HG02938 (cell line): ENCODE measurements around the gene POLR3E.
"Not testable (repeated sequence)": the region's sequence is repeated elsewhere in the genome, so short reads cannot be mapped to it uniquely, and the experiment has no call there.

ENCODE experiments used
- ATAC-seq: cut with Tn5 transposase; IDR thresholded peaks from one replicate; pipeline ENCODE4 v1.9.1; 2021; ENCODE audit warnings: mild to moderate bottlenecking, moderate library complexity; ENCODE audit not compliant: unreplicated experiment

The POLR3E gene

DNA sequence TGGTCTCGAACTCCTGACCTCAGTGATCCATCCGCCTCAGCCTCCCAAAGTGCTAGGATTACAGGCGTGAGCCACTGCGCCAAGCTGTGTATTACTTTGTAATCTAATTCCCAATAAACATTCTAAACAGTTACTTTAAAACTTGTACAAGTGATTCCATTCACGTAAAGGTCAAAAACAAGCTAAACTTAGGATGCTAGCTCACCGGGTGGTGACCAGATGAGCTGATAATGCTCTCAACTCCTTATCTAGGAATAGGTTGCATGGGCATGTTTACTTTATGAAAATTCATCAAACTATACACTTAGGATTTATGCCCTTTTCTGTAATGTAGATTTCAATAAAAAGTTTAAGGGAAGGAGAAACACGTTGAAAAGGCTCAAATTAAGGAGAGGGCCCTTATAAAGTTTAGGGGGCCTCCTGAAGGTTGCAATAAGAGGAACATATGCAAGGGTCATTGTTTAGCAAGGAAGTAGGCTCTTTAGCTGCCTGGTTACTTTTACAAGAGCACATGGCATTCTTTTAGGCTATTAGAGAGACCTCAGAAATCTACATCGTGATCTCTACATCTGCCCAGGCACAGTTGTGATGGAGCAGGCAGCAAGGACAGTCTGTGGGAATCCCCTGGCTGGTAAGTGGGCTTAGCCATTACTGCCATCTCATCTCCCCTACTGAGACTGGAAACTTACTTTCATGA lies 63.9 kb downstream of the POLR3E start:
- no peak for ATAC-seq

DNA sequence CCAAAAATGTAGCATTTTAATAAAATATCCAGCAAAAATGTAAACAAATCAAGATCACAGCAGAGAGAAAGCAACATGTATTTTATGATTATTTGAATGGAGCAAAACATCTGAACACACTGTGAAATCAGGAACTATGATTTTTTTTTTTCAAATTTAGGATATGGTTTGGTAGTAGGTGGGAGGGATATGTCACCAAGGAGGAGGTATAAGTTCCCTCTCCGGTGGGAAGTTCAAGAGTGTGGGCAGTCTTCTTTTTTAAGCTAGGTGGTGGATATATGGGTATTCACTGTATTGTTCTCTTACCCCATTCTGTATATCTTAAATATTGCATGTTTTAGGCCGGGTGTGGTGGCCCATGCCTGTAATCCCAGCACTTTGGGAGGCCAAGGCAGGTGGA lies 67.0 kb downstream of the POLR3E start:
- ATAC-seq, result no peak

DNA sequence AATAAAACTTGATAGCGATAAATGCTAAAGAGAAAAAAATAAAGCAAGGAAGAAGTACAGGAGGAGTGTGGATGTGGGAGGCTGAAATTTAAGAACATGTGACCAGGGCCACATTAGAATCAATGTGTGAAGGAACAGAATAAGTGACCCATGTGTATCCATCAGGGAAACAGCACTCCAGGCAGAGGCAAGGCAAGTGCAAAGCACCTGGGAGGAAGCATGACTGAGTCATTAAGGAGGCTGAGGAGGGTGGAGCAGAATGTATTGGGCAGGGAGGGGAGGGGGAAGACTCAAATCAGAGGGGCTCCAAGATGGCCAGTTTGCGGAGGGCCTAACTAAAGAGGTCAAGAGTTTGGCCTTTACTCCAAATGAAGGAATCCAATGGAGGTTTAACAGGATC lies 69.2 kb downstream of the POLR3E start:
- no peak for ATAC-seq

DNA sequence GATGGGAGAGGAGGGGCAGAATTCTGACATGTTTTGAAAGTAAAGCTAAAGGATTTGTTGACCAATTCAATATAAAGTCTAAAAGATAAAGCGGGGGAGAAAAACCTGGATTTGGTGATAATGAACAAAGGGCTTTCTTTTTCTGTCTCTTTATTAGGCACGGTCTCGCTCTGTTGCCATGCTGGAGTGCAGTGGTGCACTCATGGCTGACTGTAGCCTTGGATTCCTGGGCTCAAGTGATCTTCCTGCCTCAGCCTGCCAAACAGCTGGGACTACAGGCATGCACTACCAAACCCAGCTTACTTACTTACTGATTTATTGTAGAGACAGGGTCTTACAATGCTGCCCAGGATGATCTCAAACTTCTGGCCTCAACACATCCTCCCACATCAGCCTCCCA lies 69.7 kb downstream of the POLR3E start:
- no peak for ATAC-seq

DNA sequence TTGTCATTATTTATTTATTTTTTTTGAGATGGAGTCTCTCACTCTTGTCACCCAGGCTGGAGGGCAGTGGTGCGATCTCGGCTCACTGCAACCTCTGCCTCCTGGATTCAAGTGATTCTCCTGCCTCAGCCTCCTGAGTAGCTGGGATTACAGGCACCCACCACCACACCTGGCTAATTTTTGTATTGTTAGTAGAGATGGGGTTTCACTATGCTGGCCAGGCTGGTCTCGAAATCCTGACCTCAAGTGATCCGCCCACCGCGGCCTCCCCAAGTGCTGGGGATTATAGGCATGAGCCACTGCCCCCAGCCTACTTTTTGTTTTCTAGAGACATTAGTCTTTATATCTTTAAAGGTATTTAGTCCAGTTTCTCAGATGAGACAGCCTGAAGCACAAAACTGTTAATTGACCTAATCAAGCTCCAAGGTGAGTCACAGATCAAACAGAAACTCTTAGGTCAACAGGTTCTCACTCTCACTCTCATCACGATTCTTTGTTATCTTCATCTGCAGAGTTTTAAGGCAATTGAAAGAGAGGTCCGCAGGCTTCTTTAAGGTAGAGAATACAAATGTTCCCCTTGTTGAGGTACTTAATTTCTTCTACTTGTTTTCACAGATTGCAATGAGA lies 71.1 kb downstream of the POLR3E start:
- ATAC-seq, result not testable (repeated sequence)

DNA sequence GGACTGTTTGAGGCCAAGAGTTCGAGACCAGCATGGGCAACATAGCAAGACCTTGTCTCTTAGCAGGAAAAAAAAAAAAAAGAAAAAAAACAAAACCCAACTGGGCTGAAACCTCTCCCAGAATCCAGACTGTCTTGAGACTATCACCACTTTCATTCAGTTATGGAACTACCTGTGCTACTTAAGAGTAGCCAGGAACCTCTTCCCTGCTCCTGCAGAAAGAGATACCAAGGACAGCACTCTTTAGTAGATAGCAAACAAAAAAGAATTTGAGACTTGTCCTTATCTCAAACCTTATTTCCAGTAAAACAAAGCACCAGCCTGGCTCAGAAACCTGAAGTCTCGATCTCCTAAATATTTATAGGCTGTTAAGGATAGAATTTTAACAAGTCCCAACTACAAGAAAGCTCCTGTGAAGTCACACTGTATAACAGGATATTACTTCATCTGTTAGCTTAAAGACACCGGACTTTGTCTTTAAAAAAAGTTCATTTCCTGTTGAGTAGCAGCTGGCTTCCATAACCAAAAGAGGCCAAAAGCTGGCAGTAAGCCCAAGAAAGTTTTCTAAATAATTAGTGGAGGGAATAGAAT lies 72.1 kb downstream of the POLR3E start:
- ATAC-seq, result no peak

DNA sequence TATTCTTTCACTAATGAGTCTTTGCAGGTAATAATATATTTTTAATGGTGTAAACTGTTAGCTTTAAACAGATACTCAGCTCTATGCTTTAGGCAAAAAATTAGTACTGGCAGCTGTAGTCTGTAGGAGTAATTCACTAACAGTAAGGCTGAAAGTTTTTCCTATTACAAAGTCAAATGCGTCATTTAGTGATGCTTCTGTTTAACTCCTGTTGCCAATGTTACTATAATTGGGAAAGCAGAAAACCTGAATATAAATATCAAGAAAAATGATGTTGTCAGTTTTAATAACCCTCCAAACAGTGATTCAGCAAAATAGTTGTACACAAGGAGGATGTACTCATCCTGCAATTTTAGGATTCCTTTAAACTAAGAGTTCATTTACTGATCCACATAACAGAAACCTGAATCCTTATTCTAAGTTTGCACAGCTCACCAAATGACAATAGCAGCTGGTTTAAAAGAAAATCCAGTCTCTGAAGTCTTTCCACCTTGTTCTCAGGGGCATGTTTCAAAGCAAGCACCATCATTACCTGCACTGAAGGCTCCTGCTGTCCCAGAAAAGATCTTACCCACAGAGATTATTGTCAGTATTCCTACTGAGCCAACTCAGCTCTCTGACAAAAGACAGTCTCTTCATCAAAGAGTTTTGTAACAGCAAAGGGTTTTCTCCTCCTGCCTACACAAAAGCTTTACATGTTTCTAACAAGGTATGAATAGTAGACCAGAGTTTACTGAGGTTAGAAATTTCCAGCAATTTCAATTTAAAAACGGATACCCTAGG lies 73.0 kb downstream of the POLR3E start:
- no peak for ATAC-seq

DNA sequence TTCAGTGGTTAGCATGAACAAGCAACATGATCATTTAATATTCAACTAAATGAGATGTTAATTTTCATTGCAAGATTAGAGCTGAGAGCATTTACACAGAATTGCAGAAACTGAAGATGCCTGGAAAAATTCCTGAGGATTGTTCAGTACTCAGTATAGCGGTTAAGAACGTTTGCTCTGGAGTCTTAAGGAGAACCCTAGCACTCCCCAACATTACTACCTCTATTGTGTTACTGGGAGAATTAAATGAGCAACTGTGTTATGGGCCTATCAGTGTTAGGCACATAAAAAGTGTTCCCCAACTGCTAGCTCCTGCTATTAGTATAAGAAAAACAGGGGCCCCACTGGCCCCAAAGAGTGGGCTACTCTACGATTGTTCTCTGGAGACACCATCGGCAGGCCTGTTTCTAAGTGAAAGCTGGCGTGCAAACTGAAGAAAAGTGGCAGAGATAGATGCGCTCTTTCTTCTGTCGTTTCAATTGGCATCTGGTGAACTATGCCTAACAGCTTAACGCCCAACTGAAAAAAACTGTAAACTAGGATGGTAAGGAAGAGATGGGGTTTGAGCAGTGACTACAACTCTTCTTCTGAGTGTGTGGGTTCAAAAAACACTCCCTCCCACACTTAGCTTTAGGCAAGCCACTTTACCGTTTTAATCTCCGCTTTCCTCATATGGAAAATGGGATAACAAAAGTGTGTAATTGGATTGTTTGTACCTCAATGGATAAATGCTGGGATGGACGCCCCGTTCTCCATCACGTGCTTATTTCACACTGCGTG lies 75.9 kb downstream of the POLR3E start:
- no peak for ATAC-seq

DNA sequence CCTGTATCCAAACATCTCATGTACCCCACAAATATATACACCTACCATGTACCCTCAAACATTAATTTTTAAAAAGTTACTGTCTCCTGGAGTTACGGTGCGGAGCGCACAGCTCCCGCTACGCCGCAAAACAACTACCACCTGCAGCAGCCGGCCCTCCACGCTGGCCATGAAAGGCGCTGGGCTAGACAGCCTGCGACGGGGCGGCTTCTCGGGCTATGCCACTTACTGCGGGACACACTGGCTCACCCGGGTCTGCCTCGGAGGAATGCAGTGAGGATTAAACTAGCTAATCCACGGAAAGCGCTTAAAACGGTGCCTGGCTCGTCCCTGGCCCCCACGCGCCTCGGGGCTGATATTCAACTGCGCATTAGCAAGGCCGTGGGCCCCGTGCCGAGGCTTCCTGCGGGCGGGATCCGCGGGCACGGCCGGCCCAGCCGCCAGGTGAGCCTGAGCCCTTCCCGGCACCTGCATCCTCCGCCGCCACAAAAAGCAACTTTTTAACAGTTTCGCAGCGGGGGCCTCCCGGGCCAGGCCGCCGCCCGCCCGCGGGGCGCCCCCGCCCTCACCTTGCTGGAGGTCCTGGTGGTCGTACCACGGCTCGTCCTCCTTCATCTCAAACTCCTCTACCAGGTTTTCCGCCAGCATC lies 76.6 kb downstream of the POLR3E start:
- peak; percentile 15 for ATAC-seq

DNA sequence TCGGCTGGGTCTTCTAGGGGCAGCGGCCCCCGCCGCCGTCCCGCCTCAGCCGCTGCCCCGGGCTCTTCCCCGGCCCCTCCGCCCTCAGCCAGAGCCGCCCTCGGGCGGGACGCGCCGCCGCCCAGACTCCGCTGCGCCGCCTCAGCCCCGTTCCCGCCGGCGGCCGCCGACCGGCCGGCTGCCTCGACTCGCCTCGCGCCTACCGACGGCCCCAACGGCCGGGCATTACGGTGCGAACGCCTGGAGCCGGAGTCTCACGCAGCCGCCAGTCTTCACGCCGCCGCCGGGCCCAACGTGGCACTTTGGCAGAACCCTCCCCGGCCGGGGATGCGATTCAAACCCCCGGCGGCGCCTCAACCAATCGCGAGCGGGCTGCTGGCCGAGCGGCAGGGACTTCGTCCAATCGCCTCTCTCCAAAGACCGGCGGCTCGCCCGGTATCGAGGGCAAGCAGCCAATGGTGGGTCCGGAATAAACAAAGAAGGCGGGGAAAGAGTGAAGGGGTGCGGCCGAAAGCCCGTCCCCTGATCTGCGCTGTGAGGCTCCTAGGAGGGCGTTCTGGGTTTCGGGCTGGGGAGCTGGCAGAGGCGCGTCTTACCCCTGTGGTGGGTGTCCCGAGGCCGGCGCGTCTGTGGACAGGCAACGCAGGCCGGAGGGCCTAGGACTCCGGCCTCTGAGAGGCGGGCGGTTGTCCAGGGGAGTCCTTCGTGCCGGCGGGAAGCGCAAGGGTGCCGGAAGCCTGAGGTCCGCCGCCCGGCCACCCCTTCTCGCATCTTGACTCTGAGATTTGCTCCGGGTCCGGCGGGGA lies 77.3 kb downstream of the POLR3E start, which contains the start of gene CDR2:
CDR2 (minus strand) TSS at position 309 of the 806 bp plus-strand sequence. CDS start 310 bp downstream, outside the sequence.
- peak; percentile 86 for ATAC-seq

DNA sequence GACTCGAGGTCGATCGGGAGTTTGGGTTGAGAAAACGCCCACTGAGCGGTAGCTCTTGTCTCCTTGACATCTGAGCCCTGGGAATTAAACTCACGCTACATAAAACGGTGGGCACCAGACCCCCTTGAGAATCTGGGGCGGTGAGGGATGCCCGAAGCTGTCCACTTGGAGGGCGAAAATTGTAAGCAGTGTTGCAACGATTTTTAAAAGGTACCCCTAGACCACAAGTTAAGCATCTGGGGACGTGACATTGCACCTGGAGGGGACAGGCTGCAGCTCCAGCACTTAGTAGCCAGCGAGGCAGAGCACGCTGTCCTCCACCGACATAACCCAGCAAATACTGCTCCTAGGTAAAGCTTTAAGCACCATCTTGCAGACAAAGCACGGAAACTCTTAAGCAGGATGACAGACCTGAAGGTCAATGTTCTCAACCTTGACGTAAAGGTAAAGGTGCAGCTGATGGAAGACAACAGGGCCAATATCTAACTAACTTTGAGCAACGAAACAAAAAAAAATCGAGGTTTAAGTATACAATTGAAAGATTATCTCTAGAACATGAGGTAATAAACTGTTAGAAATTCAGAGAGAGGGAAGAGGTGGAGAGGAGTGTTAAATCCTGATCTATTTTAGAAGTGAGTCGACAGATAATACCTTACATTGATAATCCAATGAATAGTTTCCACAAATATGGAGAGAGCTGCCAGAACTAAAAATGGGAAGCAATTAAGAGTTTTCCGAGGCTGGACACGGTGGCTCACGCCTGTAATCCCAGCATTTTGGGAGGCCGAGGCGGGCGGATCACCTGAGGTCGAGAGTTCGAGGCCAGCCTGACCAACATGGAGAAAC lies 78.1 kb downstream of the POLR3E start:
- no peak for ATAC-seq

DNA sequence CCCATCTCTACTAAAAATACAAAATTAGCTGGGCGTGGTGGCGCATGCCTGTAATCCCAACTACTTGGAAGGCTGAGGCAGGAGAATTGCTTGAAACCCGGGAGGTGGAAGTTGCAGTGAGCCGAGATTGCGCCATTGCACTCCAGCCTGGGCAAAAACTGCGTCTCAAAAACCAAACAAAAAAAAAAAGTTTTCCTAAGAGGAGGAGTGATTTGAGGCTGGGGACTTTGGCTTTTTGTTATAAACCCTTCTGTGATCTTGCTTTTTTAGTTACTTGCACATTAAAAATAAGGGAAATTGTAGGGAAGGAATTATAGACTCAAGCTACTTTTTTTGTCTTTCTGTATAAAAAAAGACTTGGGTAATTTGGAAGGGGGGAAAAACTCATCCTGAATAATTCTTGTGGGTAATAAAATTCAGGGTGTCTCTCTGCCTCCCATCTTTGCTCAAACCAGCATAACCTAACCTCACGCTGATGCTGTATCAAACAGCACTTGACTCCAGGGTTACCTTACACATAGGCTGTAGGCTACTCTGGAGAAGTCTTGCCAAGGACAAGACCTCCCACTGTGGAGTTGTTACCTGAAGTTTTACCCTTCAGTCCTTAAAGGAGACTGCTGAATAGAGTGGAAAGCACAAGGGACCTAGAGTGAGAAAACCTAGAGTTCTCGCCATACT lies 78.9 kb downstream of the POLR3E start:
- ATAC-seq, result no peak

DNA sequence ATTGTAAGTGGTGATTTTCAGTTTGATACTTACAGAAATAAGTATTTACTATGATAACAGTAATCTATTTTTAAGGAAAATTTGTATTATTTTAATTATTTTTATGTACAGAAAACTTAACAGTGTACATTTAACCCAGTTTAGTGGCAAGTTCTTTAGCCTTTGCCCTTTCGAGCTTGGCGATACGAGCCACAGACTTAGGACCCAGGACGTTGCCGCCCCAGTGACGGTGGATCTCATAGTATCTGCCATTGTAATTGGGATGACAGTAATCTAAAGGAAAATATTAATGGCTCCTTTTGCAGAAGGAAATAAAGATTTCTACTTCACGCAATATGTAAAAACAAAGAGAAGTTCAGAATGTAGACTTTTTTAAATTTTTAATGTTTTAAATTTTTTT lies 82.4 kb downstream of the POLR3E start:
- no peak for ATAC-seq

DNA sequence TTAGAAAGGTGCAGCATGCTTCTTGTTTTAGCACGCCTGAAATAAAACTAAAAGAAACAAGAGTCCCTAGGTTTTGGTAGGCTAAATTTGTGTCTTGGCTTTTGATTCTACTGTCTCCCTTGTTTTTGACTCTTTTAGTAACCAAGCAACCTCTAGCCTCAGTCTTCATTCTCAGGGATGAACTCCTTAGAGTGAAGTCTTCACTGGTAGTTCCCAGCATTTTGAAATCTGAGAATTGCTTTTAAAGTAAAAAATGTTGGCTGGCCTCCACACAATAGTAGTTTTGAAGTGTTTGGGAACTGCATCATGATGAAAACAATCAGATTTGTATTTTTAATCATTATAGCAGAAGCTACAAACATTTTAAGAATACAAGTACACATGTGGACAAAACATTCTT lies 83.3 kb downstream of the POLR3E start:
- ATAC-seq, result no peak

DNA sequence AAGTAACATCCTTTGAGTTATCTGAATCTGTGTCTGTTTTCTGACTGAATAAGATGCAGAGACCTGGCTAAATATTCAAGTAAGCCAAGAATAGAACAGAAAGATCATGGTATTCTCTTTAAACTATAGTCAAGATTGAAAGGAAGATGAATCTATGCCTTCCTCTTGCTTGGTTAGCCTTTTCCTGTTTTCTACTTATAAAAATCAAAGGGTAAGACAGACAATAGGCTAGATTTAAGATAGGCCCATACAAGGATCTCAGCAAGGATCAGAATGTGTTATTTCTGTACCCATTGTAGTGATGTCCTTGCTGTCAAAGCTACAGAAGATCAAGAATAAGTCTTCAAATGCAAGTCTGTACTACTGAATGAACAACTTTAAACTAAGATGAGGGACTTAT lies 84.2 kb downstream of the POLR3E start:
- no peak for ATAC-seq

DNA sequence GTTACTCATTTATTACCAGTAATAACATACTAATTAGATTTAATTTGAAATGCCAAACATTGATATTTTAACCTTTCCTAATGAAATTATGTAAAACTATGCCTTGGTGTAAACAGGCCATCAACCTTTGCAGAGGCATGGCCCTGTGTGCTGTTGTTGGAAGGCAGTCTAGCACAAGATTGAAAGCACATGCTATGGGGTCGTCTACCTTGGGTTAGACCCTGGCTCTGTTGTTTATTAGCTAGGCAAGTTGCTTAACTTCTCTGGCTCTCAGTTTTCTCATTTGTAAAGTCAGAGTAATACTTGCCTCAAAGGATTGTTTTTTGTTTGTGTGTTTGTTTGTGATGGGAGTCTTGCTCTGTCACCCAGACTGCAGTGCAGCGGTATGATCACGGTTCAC lies 86.6 kb downstream of the POLR3E start:
- ATAC-seq, result no peak
